Spleen (tissue), 11 donors: ENCODE measurements around the gene GRIN1. TPM values are rescaled to one million over a fixed set of nuclear protein-coding genes. Genes with fewer than 3 reads are reported as not detected.
A peak's percentile ranks its signal among the peaks of the same experiment; 100 is the strongest.

Experiments used
- DNase-seq: peaks from one replicate; pipeline ENCODE4 v3.0.0-alpha.2; 2020
- H3K27ac ChIP-seq, 8 donors: fragments of 200-600 bp; sonication (generic) in 7 of 8; 1 replicate in 4 of 8; 2 replicates in 4 of 8; pipeline versions ENCODE4 v1.5.0 to v1.8.0; 2016 to 2021; ENCODE audit warnings: inconsistent platforms in 4 of 8, mild to moderate bottlenecking in 4 of 8, moderate library complexity in 1 of 8
- H3K27me3 ChIP-seq, 7 donors: fragments of 200-600 bp; sonication (generic) in 6 of 7; replicated peaks in 1 of 7; 1 replicate in 4 of 7; 2 replicates in 3 of 7; pipeline versions ENCODE4 v1.5.0 to v1.8.0; 2016 to 2021; ENCODE audit warnings: inconsistent platforms in 3 of 7, mild to moderate bottlenecking in 1 of 7
- H3K36me3 ChIP-seq, 6 donors: fragments of 200-600 bp; sonication (generic) in 5 of 6; 1 replicate in 4 of 6; 2 replicates in 2 of 6; pipeline versions ENCODE4 v1.5.0 to v1.8.0; 2016 to 2021; ENCODE audit warnings: inconsistent platforms in 2 of 6
- H3K4me1 ChIP-seq, 6 donors: fragments of 200-600 bp; sonication (generic) in 5 of 6; 1 replicate in 3 of 6; 2 replicates in 3 of 6; pipeline versions ENCODE4 v1.5.0 to v1.8.0; 2016 to 2021; ENCODE audit warnings: inconsistent platforms in 3 of 6
- H3K4me3 ChIP-seq, 8 donors: fragments of 200-600 bp; sonication (generic) in 7 of 8; 1 replicate in 4 of 8; 2 replicates in 4 of 8; pipeline versions ENCODE4 v1.5.0 to v1.8.0; 2016 to 2021; ENCODE audit warnings: inconsistent platforms in 4 of 8, mild to moderate bottlenecking in 4 of 8, moderate library complexity in 2 of 8
- H3K9me3 ChIP-seq, 8 donors: fragments of 200-600 bp; sonication (generic) in 7 of 8; 1 replicate in 4 of 8; 2 replicates in 4 of 8; pipeline versions ENCODE4 v1.5.0 to v1.8.0; 2016 to 2021; ENCODE audit warnings: inconsistent platforms in 4 of 8
- CTCF ChIP-seq, 11 experiments: fragments of 200-600 bp in 7 of 11; fragments of 450-650 bp in 4 of 11; sonication (generic) in 4 of 11; IDR thresholded peaks in 8 of 11; conservative IDR thresholded peaks in 3 of 11; 1 replicate in 7 of 11; 2 replicates in 4 of 11; pipeline versions ENCODE4 v1.4.0 to v1.8.0; 2016 to 2021; ENCODE audit warnings: antibody characterized with exemption in 11 of 11, inconsistent platforms in 4 of 11, mild to moderate bottlenecking in 1 of 11
- POLR2A ChIP-seq, 3 donors: fragments of 450-650 bp; IDR thresholded peaks; one replicate each; pipeline ENCODE4 v1.5.1; 2017; ENCODE audit warnings: antibody characterized with exemption in 3 of 3, mild to moderate bottlenecking in 1 of 3
- POLR2AphosphoS5 ChIP-seq, 3 donors: sonication (generic); formaldehyde crosslinking; IDR thresholded peaks; one replicate each; pipeline ENCODE4 v1.5.1; 2017; ENCODE audit warnings: antibody characterized with exemption in 3 of 3
- WGBS, 5 donors: extraction: QIAGEN DNeasy Blood & Tissue Kit in 3 of 5; methylation state at CpG; one replicate each; pipeline versions ENCODE4 v1.1.5 to v1.1.7; 2013 to 2018; 5-methylcytosine and 5-hydroxymethylcytosine counted together
- intact Hi-C: fragments of 100-400 bp; cut with DNase I; formaldehyde crosslinking; loops from one replicate; pipeline ENCODE4 v1.15.0; 2023; ENCODE audit warnings: low total_unique reads
- polyA plus RNA-seq, 3 donors: library from polyadenylated mRNA; stranded (reverse); fragments of 200-250 nt; gene quantifications; one replicate each; pipeline ENCODE4 v1.2.1, GENCODE V29; 2013
- total RNA-seq, 7 donors: library from RNA; depleted of rRNA in 3 of 7; stranded (reverse); fragments of >200 nt in 3 of 7; fragmentation: NEBNext Ultra II Directional in 4 of 7; extraction: Animal tissue kit (Norgen Biotek cat#: 25700) in 4 of 7; gene quantifications; one replicate each; pipeline versions ENCODE4 v1.1.0 to v1.2.1, GENCODE V29; 2016 to 2021
- donor health status: healthy with polysubstance abuse.
- donor health status: DM: no; HTN: no; CAD: no; lungs with moderate emphysema.
- donor health status: DM: no; HTN: no; CAD: no.
- donor health status: Bipolar disorder and iron deficiency.
- donor health status: healthy.
- donor health status: DM: no; HTN: no; CAD: no.
- donor health status: DM: yes; HTN: yes; CAD: no.

The GRIN1 gene
- total and polyA plus RNA-seq, 10 donors: 0.03 to 0.70 (median 0.05) TPM; not detected in 6

GRCh38 chr9:137167277-137167746 lies 28.4 kb downstream of the GRIN1 start:
- intact Hi-C loops: no loop called here
- Histone ChIP-seq H3K4me3 (peak overlapping the region in 3 of 8 donors; percentile 34 to 68 (median 42)), H3K27ac (peak overlapping the region in 1 of 8 donors; percentile 50), H3K4me1 (peaks cover 12 to 56% (median 46%) of the 10 kb centered on the region in 6 donors), H3K9me3 (no peaks in the 10 kb centered on the region), H3K36me3 (no peaks in the 10 kb centered on the region), H3K27me3 (peaks cover 15 to 100% (median 100%) of the 10 kb centered on the region in 7 donors)
- no peak for DNase-seq
- TF ChIP-seq POLR2A (IDR thresholded peaks at IDR 0.05) (no peak), POLR2AphosphoS5 (IDR thresholded peaks at IDR 0.05) (no peak), CTCF (IDR thresholded peaks at IDR 0.05 in 8 of 11, conservative IDR thresholded peaks at IDR 0.05 in 3 of 11) (no peak)
- WGBS, 5 donors: 29 to 38% (median 36%) methylated on average over 12 to 44 of the region's 44 CpGs

GRCh38 chr9:137167747-137168572 lies 29.0 kb downstream of the GRIN1 start:
- Histone ChIP-seq H3K4me3 (peak overlapping the region in 6 of 8 donors; percentile 34 to 68 (median 37)), H3K27me3 (peaks cover 14 to 100% (median 97%) of the 10 kb centered on the region in 7 donors), H3K27ac (peak overlapping the region in 1 of 8 donors; percentile 50), H3K36me3 (no peaks in the 10 kb centered on the region), H3K4me1 (peaks cover 12 to 49% (median 40%) of the 10 kb centered on the region in 6 donors), H3K9me3 (no peaks in the 10 kb centered on the region)
- intact Hi-C loops: no loop called here
- DNase-seq: no peak
- TF ChIP-seq CTCF (IDR thresholded peaks at IDR 0.05 in 8 of 11, conservative IDR thresholded peaks at IDR 0.05 in 3 of 11): no peak
- peak in 2 of 3 donors; percentile 31 to 68 for TF ChIP-seq POLR2AphosphoS5 (IDR thresholded peaks at IDR 0.05)
- no peak for TF ChIP-seq POLR2A (IDR thresholded peaks at IDR 0.05)
- WGBS, 5 donors: 1 to 10% (median 8%) methylated on average over 25 to 57 of the region's 57 CpGs

- H3K9me3 ChIP-seq: no peaks in the 10 kb centered on the region
- H3K36me3 ChIP-seq: no peaks in the 10 kb centered on the region
- H3K27ac ChIP-seq: no peak overlapping the region
- TF ChIP-seq CTCF (IDR thresholded peaks at IDR 0.05 in 8 of 11, conservative IDR thresholded peaks at IDR 0.05 in 3 of 11): no peak
- TF ChIP-seq POLR2A (IDR thresholded peaks at IDR 0.05): no peak
- TF ChIP-seq POLR2AphosphoS5 (IDR thresholded peaks at IDR 0.05): no peak
- H3K27me3 ChIP-seq: peaks cover 13 to 100% (median 92%) of the 10 kb centered on the region in 7 donors
- intact Hi-C loops: no loop called here
- peak overlapping the region in 6 of 8 donors; percentile 34 to 68 (median 37) for H3K4me3 ChIP-seq
- DNase-seq: no peak
- H3K4me1 ChIP-seq: peaks cover 12 to 44% (median 34%) of the 10 kb centered on the region in 6 donors
- WGBS, 5 donors: 0 to 2% (median 1%) methylated on average over 15 to 36 of the region's 36 CpGs
These were observed 29.6 kb downstream of the GRIN1 start for GRCh38 chr9:137168573-137168903.
